ENCODE measurements around the gene HEBP2. TPM values are rescaled to one million over a fixed set of nuclear protein-coding genes. Genes with fewer than 3 reads are reported as not detected.
A peak's percentile ranks its signal among the peaks of the same experiment; 100 is the strongest.
"Not testable (repeated sequence)": the region's sequence is repeated elsewhere in the genome, so short reads cannot be mapped to it uniquely, and the experiment has no call there.

HEBP2 gene, protein sequence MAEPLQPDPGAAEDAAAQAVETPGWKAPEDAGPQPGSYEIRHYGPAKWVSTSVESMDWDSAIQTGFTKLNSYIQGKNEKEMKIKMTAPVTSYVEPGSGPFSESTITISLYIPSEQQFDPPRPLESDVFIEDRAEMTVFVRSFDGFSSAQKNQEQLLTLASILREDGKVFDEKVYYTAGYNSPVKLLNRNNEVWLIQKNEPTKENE
- 1 to 10 TPM; 4.0 to 4.7 TPM for total RNA-seq

DNA sequence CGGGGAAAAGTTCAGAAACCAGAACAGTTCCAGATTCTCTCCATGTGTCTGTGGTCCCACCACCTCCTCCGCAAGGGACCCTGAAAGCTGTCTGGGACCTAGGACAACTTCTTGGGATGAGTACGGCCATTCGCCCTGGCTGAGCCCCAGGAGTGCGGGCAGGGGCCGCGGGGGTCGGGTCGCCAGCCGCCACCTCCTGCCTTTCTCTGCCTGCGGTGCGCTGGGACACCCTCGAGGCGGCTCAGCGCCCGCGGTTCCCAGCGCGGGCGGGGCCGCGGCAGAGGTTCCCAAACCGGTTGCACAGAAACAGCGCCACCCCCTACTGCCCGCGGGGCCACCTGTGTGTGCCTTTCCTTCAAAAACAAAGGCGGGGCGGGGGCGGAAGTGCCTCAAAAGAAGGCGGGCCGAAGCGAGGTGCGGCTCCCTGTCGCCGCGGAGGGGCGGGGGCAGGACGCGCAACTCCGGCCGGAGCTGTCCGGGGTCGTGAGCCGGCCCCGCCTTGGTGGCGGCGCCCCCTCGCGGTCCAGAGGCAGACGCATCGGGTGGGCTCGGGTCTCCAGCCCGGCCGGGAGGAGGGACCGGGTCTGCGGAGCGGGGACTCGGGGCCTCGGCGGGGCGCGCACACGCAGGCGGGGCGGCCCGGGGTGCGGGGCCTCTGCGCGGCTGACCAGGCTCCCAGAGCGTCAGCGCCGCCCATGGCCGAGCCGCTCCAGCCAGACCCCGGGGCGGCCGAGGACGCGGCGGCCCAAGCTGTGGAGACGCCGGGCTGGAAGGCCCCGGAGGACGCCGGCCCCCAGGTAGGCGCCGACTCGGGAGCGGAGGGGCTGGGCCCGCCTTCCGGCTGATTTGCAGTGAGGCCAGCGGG is at the start of gene HEBP2:
Gene HEBP2, plus strand, starts transcription at position 423 of the 865 bp plus-strand sequence. Its CDS starts 273 bp downstream, at position 696.
- H3K27ac Mint-ChIP-seq: peak within 1 kb of the TSS; percentile 37
- H3K4me3 Mint-ChIP-seq: peak within 1 kb of the TSS; percentile 70
- DNase-seq: peak; percentile 91
- H3K9me3 Mint-ChIP-seq (ENCODE audit: low read depth): no peaks in the 10 kb centered on the region
- peaks cover 7% of the 10 kb centered on the region for H3K36me3 Mint-ChIP-seq (ENCODE audit: low read depth)
- ATAC-seq: peak; percentile 88
- H3K4me1 Mint-ChIP-seq: peaks cover 6% of the 10 kb centered on the region
- intact Hi-C loops (cut with DNase I, micrococcal nuclease): loop anchor here (1.0 to 10.0 kb wide), 6 partner anchors 51 to 581 kb away; partner anchors contain the start of genes ARFGEF3 (in 1 of the 2), CCDC28A (in 1 of the 2) and REPS1 (in 1 of the 2)
- H3K27me3 Mint-ChIP-seq: no peaks in the 10 kb centered on the region
- ChIA-PET CTCF (interaction anchor here (0.7 to 1.4 kb wide), 3 partner anchors 51 to 728 kb away, joined by 3 to 5 read pairs (median 3); no protein-coding TSS in a partner anchor), POLR2A (no interaction called here)

DNA sequence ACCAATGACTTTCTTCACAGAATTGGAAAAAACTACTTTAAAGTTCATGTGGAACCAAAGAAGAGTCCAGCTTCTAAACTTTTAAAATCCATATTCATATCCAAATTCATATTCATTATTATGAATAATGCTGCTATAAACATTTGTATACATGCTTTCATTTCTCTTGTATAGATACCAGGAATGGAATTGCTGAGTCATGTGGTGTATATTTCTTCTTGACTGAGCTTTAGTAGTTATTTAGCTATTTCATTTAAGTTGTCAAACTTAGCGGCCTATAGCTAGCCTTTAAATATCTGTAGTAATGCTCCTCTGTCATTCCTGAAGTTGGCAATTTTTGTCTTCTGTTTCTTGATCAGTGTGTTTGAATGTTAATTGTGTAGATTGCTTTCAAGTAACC is 46.1 kb upstream of the HEBP2 start:
- no peaks in the 10 kb centered on the region for H3K9me3 Mint-ChIP-seq (ENCODE audit: low read depth)
- intact Hi-C loops (cut with DNase I, micrococcal nuclease): no loop called here
- H3K36me3 Mint-ChIP-seq (ENCODE audit: low read depth): no peaks in the 10 kb centered on the region
- ATAC-seq: no peak
- DNase-seq: no peak
- H3K4me1 Mint-ChIP-seq: no peaks in the 10 kb centered on the region
- ChIA-PET POLR2A (no interaction called here), CTCF (no interaction called here)
- no peak overlapping the region for H3K27ac Mint-ChIP-seq
- no peak overlapping the region for H3K4me3 Mint-ChIP-seq
- peaks cover 17% of the 10 kb centered on the region for H3K27me3 Mint-ChIP-seq

DNA sequence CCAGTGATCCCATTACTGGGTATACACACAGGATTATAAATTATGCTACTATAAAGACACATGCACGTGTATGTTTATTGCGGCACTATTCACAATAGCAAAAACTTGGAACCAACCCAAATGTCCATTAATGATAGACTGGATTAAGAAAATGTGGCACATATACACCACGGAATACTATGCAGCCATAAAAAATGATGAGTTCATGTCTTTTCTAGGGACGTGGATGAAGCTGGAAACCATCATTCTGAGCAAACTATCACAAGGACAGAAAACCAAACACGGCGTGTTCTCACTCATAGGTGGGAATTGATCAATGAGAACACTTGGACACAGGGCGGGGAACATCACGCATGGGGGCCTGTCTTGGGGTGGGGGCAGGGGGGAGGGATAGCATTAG is 35.3 kb upstream of the HEBP2 start:
- DNase-seq; ATAC-seq; H3K4me3 Mint-ChIP-seq; H3K36me3 Mint-ChIP-seq (ENCODE audit: low read depth); intact Hi-C loops (cut with DNase I, micrococcal nuclease); POLR2A ChIA-PET; H3K9me3 Mint-ChIP-seq (ENCODE audit: low read depth); CTCF ChIA-PET; H3K27ac Mint-ChIP-seq; H3K4me1 Mint-ChIP-seq: not testable (repeated sequence)
- H3K27me3 Mint-ChIP-seq: peaks cover 24% of the 10 kb centered on the region

DNA sequence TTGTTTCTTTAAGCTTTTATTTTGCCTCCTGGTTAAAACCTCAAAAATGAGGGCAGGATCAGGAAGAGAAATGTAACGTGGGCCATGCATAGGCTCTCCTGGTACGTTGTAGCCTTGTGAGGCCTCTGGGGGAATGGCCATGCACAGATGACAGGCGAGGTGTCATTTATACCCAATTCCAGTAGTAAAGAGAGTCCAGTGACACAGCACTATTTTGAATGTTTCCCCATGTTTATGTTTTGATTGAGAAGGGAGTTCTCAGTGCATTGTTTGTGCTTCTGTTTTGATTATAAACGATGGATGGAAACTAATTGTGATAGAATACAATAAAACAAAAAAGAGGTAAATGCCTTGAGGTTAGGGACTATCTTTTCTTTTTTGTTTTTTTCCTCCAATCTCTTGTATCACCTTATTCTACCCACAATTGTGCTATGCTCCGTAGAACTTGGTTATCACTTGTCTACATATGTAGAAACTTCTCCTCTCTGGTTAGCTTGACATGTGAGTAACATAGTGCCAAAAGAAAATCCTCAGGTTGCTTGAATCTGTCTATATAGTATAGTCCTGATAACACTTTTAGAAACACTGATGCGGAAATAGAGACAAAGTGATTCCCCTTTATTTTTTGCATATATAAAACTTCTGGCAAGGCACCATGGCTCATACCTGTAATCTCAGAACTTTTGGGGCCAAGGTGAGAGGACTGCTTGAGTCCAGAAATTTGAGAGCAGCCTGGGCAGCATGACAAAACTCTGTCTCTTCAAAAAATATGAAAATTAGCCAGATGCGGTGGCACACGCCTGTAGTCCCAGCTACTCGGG is 33.2 kb upstream of the HEBP2 start:
- intact Hi-C loops (cut with DNase I, micrococcal nuclease): no loop called here
- Mint-ChIP-seq H3K27ac (no peak overlapping the region), H3K4me3 (no peak overlapping the region), H3K36me3 (ENCODE audit: low read depth) (no peaks in the 10 kb centered on the region), H3K27me3 (peaks cover 21% of the 10 kb centered on the region), H3K9me3 (ENCODE audit: low read depth) (no peaks in the 10 kb centered on the region), H3K4me1 (peaks cover 2% of the 10 kb centered on the region)
- ChIA-PET CTCF (no interaction called here), POLR2A (no interaction called here)
- ATAC-seq (no peak), DNase-seq (no peak)

DNA sequence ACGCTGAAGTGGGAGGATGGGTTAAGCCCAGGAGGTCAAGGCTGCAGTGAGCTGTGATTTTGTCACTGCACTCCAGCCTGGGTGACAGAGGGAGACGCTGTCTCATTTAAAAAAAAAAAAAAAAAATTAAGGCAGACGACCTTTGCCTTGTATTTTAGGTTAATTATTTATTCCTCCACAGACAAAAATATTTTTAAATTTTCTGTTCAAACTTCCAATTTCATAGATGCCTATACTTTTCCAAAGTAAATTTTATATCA is 32.6 kb upstream of the HEBP2 start:
- no peak overlapping the region for H3K27ac Mint-ChIP-seq
- H3K27me3 Mint-ChIP-seq: peaks cover 21% of the 10 kb centered on the region
- peaks cover 2% of the 10 kb centered on the region for H3K4me1 Mint-ChIP-seq
- ChIA-PET POLR2A (no interaction called here), CTCF (no interaction called here)
- no peak overlapping the region for H3K4me3 Mint-ChIP-seq
- H3K36me3 Mint-ChIP-seq (ENCODE audit: low read depth): no peaks in the 10 kb centered on the region
- no peaks in the 10 kb centered on the region for H3K9me3 Mint-ChIP-seq (ENCODE audit: low read depth)
- no peak for ATAC-seq
- intact Hi-C loops (cut with DNase I, micrococcal nuclease): no loop called here
- no peak for DNase-seq

DNA sequence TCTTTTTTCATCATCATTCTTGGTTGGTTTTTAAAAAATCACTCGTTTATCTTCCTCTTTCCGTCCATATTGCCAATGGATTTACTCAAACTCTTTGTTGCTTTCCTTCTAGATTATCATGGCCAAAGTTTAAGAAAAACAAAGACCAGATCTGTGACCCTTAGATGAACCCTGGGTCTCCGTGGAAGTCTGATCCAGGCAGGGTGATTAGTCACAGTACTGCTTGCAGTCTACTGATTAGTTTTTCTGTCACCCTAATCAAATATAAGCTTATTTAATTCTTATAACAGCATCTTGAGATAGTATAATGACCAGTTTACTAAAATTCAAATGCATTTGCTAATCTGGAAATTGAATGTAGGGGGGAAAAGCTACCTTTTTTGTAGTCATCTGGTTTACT is 32.3 kb upstream of the HEBP2 start:
- ChIA-PET CTCF (no interaction called here), POLR2A (no interaction called here)
- H3K36me3 Mint-ChIP-seq (ENCODE audit: low read depth): no peaks in the 10 kb centered on the region
- H3K4me3 Mint-ChIP-seq: no peak overlapping the region
- no peaks in the 10 kb centered on the region for H3K9me3 Mint-ChIP-seq (ENCODE audit: low read depth)
- H3K27me3 Mint-ChIP-seq: peaks cover 19% of the 10 kb centered on the region
- ATAC-seq (no peak), DNase-seq (no peak)
- peaks cover 2% of the 10 kb centered on the region for H3K4me1 Mint-ChIP-seq
- intact Hi-C loops (cut with DNase I, micrococcal nuclease): no loop called here
- H3K27ac Mint-ChIP-seq: no peak overlapping the region

DNA sequence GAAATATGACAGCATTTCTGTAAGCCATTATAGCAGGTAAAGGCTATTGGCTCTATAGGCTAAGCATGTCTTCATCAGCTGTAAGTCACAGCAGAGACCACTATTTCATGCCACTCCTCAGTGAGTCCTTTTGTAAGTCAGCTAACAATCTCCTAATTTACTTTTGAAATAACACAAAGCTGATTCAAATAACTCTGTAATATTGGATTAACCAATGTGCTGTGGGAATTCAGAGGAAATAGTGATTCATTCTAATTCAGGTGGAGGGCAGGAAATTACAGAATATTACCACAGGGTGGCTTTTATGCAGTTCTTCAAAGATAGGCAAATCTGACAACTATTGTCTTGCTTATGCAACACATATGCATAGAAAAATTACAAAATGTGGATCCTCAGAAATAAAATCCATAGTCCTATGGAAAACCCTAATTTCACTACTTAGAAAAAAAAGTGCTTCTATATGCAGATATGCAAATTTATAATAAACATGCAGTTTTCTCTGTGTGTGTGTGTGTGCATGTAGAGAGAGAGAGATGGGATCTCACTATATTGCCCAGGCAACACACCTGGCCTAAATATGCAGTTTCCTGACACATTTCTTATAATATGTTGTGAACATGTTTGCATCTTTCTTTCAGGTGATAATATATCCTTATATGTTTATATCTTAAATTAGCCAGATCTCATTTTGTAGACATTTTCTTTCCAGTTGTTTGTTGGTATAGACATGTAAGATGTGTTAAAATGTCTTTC is 31.1 kb upstream of the HEBP2 start:
- intact Hi-C loops (cut with DNase I, micrococcal nuclease): no loop called here
- CTCF ChIA-PET: interaction anchor here (0.6 to 0.7 kb wide), 2 partner anchors 25 to 504 kb away, joined by 3 to 4 read pairs; no protein-coding TSS in a partner anchor
- Mint-ChIP-seq H3K27ac (no peak overlapping the region), H3K4me3 (no peak overlapping the region), H3K4me1 (peaks cover 2% of the 10 kb centered on the region), H3K9me3 (ENCODE audit: low read depth) (no peaks in the 10 kb centered on the region), H3K27me3 (peaks cover 16% of the 10 kb centered on the region), H3K36me3 (ENCODE audit: low read depth) (no peaks in the 10 kb centered on the region)
- POLR2A ChIA-PET: no interaction called here
- ATAC-seq: peak; percentile 42
- DNase-seq: no peak

DNA sequence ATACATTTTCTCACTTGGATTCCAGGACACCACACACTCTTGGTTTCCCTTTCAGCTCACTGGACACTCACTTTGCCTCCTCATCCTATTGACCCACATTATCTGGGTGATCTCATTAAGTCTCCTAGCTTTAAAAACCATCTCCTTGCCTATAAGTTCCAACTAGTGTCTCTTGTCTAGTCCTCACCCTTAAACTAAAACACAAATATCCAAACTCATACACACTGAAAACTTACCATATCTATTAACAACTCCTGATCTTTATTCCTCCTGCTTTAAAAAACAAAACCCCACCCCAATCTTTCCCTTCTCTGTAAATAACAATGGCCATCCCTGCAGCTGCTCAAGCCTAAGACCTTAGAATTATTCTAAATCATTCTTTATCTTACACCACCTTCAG is 29.8 kb upstream of the HEBP2 start:
- H3K27ac Mint-ChIP-seq: no peak overlapping the region
- POLR2A ChIA-PET: no interaction called here
- ATAC-seq: no peak

DNA sequence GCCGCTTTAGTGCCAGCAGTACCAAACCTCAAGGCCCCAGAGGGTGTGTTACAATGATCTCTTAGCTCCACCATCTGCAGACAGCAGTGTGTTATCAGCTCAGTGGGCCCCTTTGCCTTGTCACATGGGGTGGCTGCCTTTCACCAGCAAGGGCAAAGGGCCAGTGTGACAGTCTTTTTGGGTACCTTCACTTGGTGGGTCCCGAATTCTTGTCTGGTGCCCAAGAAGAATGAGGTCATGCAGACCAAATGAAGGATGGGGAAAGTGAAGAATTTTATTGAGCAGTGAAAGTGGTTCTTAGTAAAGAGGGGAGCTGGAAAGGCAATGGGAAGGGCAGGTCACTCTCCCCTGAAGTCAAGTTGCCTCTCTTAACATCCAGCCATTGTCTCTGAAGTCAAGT is 29.2 kb upstream of the HEBP2 start:
- ChIA-PET CTCF (no interaction called here), POLR2A (no interaction called here)
- intact Hi-C loops (cut with DNase I, micrococcal nuclease): no loop called here
- no peaks in the 10 kb centered on the region for H3K36me3 Mint-ChIP-seq (ENCODE audit: low read depth)
- peaks cover 2% of the 10 kb centered on the region for H3K4me1 Mint-ChIP-seq
- DNase-seq (no peak), ATAC-seq (no peak)
- H3K4me3 Mint-ChIP-seq: no peak overlapping the region
- H3K27me3 Mint-ChIP-seq: peaks cover 15% of the 10 kb centered on the region
- H3K27ac Mint-ChIP-seq: no peak overlapping the region
- H3K9me3 Mint-ChIP-seq (ENCODE audit: low read depth): no peaks in the 10 kb centered on the region

More for the DNA sequence above, 29.8 kb upstream of the HEBP2 start:
- no peak for DNase-seq
- intact Hi-C loops (cut with DNase I, micrococcal nuclease): no loop called here
- Mint-ChIP-seq H3K9me3 (ENCODE audit: low read depth) (no peaks in the 10 kb centered on the region), H3K4me3 (no peak overlapping the region), H3K4me1 (peaks cover 2% of the 10 kb centered on the region), H3K36me3 (ENCODE audit: low read depth) (no peaks in the 10 kb centered on the region), H3K27me3 (peaks cover 16% of the 10 kb centered on the region)
- CTCF ChIA-PET: no interaction called here

DNA sequence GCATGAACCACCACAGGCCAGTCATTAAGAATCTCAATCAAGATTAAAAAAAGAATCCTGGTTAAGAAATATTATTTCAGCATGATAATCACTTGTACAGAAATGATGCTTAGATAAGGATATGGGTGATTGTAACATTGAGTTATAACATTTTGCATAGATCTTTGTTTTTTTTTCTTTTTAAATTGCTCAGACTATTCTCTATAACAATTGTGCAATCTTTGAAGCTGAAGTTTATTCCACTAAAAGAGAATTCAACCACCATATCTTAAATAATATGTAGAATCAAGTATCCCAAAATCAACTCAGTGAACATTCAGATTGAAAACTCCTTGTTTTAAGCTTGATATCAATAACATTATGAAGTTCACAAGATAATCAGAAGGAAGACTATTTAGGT is 27.0 kb upstream of the HEBP2 start:
- H3K36me3 Mint-ChIP-seq (ENCODE audit: low read depth): no peaks in the 10 kb centered on the region
- intact Hi-C loops (cut with DNase I, micrococcal nuclease): no loop called here
- H3K27ac Mint-ChIP-seq: no peak overlapping the region
- DNase-seq (no peak), ATAC-seq (no peak)
- no peaks in the 10 kb centered on the region for H3K9me3 Mint-ChIP-seq (ENCODE audit: low read depth)
- CTCF ChIA-PET: no interaction called here
- H3K27me3 Mint-ChIP-seq: peaks cover 7% of the 10 kb centered on the region
- H3K4me3 Mint-ChIP-seq: no peak overlapping the region
- POLR2A ChIA-PET: no interaction called here
- peaks cover 2% of the 10 kb centered on the region for H3K4me1 Mint-ChIP-seq

DNA sequence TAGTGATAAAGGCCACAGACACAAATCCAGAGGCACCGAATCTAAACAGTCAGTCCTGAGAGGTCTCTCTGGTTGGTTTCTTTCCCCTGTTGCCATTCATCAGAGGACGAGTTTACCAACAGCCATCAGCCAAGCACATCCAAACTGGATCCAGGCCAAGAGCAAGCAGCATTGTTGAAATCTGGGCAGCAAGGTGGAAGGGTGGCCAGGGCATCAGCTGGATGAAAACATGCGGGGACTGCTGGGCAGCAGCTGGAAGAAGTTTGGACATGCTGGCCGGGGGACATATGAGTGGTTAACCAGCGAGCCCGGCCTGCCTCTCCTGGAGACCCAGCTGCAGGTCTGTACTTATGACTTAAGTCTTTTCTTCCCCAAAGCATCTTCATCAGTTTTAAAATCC is 26.2 kb upstream of the HEBP2 start, which contains the start of gene SMIM28:
Gene SMIM28, plus strand, starts transcription at position 62 of the 400 bp plus-strand sequence. Its CDS starts 168 bp downstream, at position 230.
- CTCF ChIA-PET: interaction anchor here (0.6 kb wide), 1 partner anchor 141 kb away, joined by 3 read pairs; no protein-coding TSS in a partner anchor
- Mint-ChIP-seq H3K27ac (no peak within 1 kb of the TSS), H3K4me1 (no peaks in the 10 kb centered on the region), H3K9me3 (ENCODE audit: low read depth) (no peaks in the 10 kb centered on the region), H3K4me3 (no peak within 1 kb of the TSS), H3K36me3 (ENCODE audit: low read depth) (no peaks in the 10 kb centered on the region), H3K27me3 (peaks cover 7% of the 10 kb centered on the region)
- DNase-seq (no peak), ATAC-seq (no peak)
- POLR2A ChIA-PET: no interaction called here
- intact Hi-C loops (cut with DNase I, micrococcal nuclease): no loop called here
